ENCODE data around the gene PCGF6.
A peak's percentile ranks its signal among the peaks of the same experiment; 100 is the strongest.

PCGF6 gene

DNA sequence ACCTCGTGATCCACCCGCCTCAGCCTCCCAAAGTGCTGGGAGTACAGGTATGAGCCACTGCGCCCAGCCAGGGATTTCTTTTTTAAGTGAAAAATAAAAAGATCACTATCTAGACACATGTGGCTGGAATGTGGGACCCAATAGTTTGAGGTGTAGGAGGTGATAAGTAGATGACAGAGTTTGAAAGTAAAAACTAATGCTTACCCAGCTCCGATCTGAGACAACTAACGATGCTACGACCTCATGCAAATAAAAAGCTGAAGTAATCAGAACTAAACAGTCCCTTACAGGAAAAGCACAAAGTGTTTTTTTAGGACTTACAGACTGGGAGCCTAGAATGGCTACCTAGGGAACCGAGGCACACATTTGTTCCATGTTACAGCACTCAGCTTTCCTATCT lies 23.0 kb downstream of the PCGF6 start:
- no peak for DNase-seq (ENCODE audit: low read depth in 2 of 3, low spot score in 1 of 3)

DNA sequence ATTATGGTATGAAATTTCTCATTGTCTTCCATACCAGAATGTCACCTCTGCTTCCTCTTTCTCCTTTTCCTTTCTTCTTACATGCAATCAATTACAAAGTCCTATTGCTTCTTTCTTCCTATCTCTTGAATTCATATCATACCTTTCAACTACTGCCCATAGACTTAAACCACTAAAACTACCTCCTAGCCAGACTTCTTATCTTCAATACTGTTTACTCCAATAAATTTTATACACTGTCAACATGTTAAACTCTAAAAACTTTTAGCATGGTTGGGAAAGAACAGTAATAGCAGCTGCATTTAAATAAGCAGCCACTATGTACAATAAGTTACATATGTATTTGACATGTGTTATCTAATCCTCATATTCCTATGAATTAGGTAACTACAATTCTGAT lies 34.9 kb downstream of the PCGF6 start:
- DNase-seq (ENCODE audit: low read depth in 2 of 3, low spot score in 1 of 3): no peak

DNA sequence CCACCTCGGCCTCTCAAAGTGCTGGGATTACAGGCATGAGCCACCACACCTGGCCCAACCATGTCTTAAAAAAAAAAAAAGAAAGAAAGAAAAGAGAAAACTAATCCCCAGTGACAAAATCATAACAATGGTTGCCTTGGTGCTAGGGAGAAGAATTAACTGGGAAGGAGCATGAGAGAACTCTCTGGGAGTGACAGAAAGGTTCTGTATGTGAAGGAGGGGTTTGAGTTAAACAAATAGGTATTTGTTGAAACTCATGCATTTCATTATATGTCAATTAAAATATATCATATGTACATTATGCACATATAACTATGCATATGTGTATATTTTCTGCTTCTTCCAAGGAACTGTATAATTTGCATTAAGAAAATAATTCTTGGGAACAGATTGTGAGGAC lies 40.7 kb downstream of the PCGF6 start:
- DNase-seq (ENCODE audit: low read depth in 2 of 3, low spot score in 1 of 3): no peak

GRCh38 chr10:103307594-103307993 lies 43.3 kb downstream of the PCGF6 start:
- no peak for DNase-seq (ENCODE audit: low read depth in 2 of 3, low spot score in 1 of 3)

GRCh38 chr10:103295374-103296015 lies 55.4 kb downstream of the PCGF6 start:
- DNase-seq (ENCODE audit: low read depth in 2 of 3, low spot score in 1 of 3): no peak

DNA sequence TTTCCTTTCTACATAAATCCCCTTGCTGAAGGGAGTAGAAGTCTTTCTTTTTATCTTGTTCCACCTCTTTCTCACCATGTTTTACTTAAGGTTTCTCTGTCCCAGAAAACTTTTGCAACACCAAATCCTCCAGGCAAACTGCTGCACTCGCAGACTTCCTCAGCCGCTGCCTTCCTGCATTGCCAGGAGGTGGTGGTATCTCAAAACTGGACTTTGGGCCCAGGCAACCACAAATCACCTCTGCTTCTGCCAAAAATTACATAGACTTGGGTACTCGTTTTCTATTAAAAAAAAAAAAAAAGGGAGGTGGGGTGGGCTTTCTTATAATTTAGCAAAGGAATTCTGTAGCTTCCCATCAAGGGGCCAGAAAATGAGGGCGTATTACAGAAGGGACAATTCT lies 59.4 kb downstream of the PCGF6 start:
- no peak for DNase-seq (ENCODE audit: low read depth in 2 of 3, low spot score in 1 of 3)

- DNase-seq (ENCODE audit: low read depth in 2 of 3, low spot score in 1 of 3): no peak
Observed at GRCh38 chr10:103287992-103288391, 62.9 kb downstream of the PCGF6 start.

GRCh38 chr10:103284170-103284569 lies 66.8 kb downstream of the PCGF6 start:
- DNase-seq (ENCODE audit: low read depth in 2 of 3, low spot score in 1 of 3): no peak

DNA sequence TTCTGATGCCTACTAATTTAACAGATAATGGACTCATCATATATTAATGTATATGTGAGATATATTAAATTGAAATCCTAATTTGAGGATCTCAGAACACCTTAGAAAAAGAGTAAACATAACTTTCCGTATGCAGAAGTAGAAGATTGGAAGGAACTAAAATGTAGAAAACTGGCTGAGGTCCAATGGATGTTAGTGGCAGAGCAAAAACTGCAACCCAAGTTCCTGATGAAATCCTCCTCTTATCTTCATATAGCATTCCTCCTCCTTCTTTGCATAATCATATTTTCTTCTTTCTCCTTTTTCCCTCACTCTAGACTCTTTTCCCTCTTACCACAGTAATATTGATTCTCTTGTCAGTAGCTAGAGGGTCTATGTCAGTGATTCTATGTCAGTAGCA lies 68.0 kb downstream of the PCGF6 start:
- DNase-seq (ENCODE audit: low read depth in 2 of 3, low spot score in 1 of 3): no peak

- DNase-seq (ENCODE audit: low read depth in 2 of 3, low spot score in 1 of 3): no peak
Observed at GRCh38 chr10:103281753-103282152, 69.2 kb downstream of the PCGF6 start.

DNA sequence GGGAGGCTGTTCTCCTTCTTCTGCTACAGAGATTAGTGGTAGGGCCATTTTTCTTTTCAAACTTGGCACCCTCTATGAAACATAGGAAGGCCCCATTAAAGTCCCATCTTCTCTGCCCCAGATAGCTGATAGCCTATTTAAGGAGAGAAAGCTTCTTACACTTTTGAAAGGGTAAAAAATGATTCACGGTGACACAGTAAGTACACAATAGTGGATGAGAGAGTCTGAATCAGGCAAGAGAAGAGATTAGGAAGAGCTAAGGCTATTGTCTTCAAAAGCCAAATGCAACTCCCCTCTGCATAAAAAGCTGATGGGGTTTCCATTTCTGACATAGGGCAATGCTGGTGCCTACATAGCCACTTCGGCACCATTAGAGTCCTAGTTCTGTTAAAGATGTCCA lies 70.4 kb downstream of the PCGF6 start:
- no peak for DNase-seq (ENCODE audit: low read depth in 2 of 3, low spot score in 1 of 3)

DNA sequence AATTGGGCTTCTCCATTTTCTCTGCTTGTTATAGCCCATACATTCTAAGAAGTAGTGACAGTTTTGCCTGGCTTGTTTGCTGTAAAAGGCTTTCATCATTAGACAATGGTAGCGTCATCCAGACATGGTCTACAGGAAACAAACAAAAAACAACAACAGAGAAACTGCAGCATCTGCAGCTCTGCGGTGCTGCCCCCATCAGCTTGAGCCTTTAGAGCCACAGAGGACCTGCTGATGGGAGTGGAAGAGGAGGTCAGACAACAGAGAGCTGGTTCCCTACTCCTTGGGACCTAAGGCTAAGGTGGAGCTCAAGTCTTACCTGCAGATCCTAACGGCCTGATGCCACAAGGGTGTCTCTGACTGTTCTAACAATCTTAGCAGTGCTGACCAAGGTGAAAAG lies 70.9 kb downstream of the PCGF6 start:
- no peak for DNase-seq (ENCODE audit: low read depth in 2 of 3, low spot score in 1 of 3)

DNA sequence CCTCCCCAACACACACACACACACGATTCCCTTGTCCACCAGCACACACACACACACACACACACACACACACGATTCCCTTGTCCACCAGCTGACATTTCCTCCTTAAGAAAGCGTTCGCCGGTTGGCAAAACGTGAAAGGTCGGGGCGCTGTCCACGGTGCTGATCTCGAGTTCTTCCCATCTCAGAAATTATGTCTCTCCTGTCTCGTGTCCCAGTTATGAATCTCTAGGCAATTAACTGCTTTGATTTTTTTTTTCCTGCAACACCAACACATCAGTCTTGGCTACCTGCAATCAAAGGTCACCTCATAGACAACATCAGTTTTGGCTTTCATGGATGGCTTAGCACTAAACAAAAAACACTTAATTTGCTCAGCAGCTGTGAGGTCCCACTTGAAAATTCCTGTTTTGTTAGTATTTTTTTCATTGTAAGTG lies 72.1 kb downstream of the PCGF6 start:
- peak in 2 of 3 donors; percentile 23 to 39 for DNase-seq (ENCODE audit: low read depth in 2 of 3, low spot score in 1 of 3)

GRCh38 chr10:103278537-103278823 lies 72.5 kb downstream of the PCGF6 start:
- DNase-seq (ENCODE audit: low read depth in 2 of 3, low spot score in 1 of 3): no peak

DNA sequence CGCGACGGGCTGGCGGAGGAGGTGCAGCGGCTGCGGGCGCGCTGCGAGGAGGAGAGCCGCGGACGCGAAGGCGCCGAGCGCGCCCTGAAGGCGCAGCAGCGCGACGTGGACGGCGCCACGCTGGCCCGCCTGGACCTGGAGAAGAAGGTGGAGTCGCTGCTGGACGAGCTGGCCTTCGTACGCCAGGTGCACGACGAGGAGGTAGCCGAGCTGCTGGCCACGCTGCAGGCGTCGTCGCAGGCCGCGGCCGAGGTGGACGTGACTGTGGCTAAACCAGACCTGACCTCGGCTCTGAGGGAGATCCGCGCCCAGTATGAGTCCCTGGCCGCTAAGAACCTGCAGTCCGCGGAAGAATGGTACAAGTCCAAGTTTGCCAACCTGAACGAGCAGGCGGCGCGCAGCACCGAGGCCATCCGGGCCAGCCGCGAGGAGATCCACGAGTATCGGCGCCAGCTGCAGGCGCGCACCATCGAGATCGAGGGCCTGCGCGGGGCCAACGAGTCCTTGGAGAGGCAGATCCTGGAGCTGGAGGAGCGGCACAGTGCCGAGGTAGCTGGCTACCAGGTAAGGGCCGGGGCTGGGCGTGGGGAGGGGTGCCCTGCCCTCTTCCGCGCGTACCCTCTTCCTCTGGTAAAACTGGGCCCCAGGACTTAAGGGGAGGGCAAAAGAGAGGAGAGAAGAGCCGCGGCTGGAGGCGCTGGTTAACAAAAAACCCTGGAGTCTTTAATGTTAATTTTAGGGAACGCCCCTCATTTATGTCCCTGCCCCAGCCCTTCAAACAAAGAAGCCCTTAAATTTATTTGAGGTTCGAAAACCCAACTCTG lies 73.0 kb downstream of the PCGF6 start:
- DNase-seq (ENCODE audit: low read depth in 2 of 3, low spot score in 1 of 3): no peak

DNA sequence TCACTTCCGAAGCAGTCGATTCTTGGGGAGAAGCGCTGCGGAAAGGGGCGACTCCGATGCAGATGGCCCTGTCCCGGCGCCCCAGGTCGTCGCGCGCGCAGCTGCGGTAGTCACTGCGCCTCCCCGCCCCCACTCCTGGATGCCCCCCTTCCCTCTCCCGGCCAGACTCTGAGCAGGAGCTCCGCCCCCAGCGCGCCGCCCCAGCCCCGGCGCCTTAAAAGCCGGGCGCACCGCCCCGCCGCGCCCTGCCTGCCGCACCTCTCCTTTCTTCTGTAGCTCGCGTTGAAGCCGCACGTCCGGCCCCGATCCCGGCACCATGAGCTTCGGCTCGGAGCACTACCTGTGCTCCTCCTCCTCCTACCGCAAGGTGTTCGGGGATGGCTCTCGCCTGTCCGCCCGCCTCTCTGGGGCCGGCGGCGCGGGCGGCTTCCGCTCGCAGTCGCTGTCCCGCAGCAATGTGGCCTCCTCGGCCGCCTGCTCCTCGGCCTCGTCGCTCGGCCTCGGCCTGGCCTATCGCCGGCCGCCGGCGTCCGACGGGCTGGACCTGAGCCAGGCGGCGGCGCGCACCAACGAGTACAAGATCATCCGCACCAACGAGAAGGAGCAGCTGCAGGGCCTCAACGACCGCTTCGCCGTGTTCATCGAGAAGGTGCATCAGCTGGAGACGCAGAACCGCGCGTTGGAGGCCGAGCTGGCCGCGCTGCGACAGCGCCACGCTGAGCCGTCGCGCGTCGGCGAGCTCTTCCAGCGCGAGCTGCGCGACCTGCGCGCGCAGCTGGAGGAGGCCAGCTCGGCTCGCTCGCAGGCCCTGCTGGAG lies 73.8 kb downstream of the PCGF6 start, which contains the start of gene INA:
TSS of gene INA (plus strand) at position 243 of the 817 bp plus-strand sequence. CDS start at position 317, 74 bp downstream.
- DNase-seq (ENCODE audit: low read depth in 2 of 3, low spot score in 1 of 3): peak in 1 of 3 donors; percentile 20

- DNase-seq (ENCODE audit: low read depth in 2 of 3, low spot score in 1 of 3): no peak
Observed at GRCh38 chr10:103276251-103276895, 74.6 kb downstream of the PCGF6 start.

DNA sequence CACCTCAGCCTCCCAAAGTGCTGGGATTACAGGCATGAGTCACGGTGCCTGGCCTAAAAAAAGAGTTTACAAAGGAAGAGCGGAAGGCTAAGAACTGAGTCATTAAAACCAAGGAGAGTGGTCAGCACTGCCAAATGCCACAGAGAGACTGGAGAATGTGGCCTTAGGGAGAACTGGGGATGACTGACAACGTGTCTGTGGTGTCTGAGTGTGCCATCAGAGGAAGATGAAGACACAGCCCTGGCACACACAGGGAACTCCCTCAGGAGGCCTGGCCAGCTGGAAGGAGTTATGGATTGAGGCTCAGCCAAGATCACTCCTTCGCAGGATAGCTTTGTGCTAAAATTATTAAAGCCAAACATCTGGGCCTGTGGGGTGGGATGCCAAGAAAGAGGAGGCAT lies 77.9 kb downstream of the PCGF6 start:
- DNase-seq (ENCODE audit: low read depth in 2 of 3, low spot score in 1 of 3): no peak

DNA sequence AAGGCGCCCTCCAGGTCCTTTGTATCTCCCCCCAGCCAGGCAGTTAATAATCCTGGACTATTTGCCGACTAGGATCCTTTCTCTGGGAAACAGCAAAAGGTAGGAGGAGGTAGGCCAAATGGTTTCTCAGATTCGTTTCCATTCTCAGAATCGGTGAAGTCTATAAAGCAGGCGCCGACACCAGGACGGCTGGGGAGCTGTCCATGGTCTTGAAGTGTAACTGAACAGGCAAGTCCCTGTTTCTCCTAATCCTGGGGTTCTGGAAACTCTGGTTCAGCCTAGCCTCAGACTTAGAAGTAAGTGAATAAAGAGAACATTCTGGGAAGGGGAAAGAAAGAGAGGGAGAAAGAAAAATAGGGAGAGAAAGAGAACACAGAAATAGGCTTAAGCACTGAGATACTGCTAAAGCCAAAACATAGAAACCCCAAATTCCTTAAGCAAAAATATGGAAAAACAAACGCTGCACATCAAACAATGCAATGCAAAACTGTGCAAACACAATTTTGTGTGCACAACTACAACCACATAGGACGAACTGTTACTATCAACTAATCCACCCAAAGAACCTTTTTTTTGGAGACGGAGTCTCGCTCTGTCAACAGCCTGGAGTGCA lies 85.1 kb downstream of the PCGF6 start:
- peak in 1 of 3 donors; percentile 37 for DNase-seq (ENCODE audit: low read depth in 2 of 3, low spot score in 1 of 3)

- no peak for DNase-seq (ENCODE audit: low read depth in 2 of 3, low spot score in 1 of 3)
Observed at GRCh38 chr10:103262229-103262628, 88.7 kb downstream of the PCGF6 start.

GRCh38 chr10:103259989-103260388 lies 91.0 kb downstream of the PCGF6 start:
- no peak for DNase-seq (ENCODE audit: low read depth in 2 of 3, low spot score in 1 of 3)

Measured in stimulated activated CD4-positive, alpha-beta T cell treated with anti-CD3 and anti-CD28 coated beads, Interleukin-12 subunit alpha, Interleukin-12 subunit beta, amount 100 ng/mL, for 48 hours (primary cell).